ENCODE results near the gene MFAP4.

The MFAP4 gene, protein sequence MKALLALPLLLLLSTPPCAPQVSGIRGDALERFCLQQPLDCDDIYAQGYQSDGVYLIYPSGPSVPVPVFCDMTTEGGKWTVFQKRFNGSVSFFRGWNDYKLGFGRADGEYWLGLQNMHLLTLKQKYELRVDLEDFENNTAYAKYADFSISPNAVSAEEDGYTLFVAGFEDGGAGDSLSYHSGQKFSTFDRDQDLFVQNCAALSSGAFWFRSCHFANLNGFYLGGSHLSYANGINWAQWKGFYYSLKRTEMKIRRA

GRCh38 chr17:19386974-19387920 lies at the start of gene MFAP4:
Gene MFAP4, minus strand, starts transcription at chr17:19387190. Its CDS starts 35 bp downstream, at chr17:19387155.
- DNase-seq (ENCODE audit: low spot score): no peak

DNA sequence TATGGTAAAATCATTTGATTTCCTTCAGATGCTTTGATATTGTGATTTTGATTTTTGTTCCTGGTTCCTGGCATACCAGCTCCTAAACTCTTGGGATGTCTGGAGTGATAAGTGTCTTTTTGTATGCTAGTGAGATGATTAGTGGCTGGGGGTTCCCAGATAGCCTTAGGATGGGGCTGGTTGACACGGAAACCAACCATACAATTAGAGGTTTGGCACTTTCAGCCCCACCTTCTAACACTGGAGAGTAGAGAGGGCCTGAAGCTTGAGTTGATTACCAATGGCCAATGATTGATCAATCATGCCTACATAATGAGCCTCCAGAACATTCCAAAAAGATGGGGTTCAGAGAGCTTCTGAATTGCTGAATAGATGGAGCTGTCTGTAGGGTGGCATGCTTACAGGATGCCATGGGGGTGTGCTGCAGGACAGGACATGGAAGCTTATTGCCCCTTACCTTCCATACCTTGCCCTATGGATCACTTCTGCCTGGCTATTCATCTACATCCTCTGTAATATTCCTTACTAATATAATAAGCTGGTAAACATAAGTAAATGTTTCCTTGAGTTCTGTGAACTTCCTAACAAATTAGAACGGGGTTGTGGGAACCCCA lies 46.8 kb upstream of the MFAP4 start:
- DNase-seq (ENCODE audit: low spot score): no peak

- no peak for DNase-seq (ENCODE audit: low spot score)
Observed at GRCh38 chr17:19433255-19433654, 46.3 kb upstream of the MFAP4 start.

DNA sequence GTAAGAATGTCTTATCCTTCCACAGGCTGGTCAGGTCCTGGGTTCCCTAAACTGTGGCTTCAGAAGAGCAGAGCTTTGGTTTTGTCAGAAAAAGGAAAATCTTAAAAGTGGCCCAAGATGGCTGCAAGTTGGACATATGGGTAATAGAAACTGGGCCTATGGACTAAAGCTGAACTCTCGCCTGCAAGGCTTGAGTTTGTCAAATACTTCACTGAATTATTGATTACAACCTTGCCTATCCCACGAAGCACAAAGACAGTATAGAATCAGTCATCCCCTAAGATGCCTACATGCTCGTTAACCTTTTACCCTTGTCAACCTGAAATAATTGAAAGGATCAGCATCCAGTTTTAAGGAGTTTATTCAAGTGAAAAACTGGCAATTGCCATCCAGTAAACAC lies 44.7 kb upstream of the MFAP4 start:
- DNase-seq (ENCODE audit: low spot score): no peak

DNA sequence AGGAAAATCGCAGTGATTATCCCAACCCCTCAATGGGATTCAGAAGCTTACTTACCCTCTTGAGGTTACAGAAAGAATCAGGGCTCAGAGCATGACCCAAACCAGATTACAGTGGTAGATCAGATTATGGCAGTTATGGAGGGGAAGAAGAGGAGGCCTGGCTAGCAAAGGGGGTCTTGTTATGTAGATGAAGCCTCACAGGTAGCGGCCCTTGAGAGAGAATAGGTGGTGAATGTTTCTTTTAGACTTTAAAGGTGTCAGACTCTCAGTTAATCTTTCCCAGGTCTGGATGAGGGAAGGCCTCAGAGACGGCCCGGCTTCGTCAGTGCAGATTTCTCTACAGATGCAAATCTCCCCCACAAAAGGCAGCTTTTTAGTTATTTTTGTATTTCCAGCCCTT lies 39.6 kb upstream of the MFAP4 start:
- DNase-seq (ENCODE audit: low spot score): no peak

DNA sequence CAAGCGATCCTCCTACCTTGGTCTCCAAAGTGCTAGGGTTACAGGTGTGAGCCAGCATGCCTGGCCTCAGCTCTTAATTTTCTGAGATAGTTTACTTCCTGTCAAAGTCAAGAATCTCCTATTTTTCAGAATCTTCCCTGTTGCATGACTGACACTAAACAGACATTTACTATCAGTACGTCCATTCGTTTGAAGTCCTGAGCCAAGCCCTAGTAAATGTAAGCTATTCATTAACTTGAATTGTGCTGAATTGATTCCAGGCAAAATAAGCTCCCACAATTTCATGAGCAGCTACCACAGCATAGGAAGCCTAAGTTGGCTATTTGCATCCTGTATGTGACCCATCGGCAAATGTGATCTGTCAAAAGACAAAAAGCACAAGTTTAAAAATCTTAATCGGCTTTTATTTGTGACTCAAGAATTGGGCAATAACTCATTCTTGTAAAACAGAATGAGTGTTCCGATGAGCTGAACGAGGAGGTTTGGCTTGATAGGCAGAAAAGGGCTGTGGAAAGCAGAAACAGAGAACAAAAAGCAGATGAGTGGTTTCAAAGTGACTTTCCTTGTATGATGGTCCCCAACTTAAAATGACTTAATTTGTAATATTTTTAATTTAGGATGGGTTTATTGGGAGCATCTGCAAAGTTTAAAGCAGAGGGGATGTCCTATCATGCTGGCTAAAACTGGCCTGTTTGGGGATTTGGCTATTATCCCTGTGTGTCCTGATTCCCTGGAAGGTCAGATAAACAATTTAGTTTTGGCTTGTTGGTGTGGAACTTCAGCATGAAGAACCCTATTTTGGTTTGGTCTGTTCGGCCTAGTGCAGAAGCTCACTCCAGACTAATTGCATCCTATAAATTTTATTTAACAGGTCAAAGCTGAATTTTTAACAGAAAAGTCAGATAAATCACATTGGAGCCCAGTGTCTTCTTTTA lies 38.2 kb upstream of the MFAP4 start:
- DNase-seq (ENCODE audit: low spot score): no peak

- no peak for DNase-seq (ENCODE audit: low spot score)
Observed at GRCh38 chr17:19421926-19422325, 34.9 kb upstream of the MFAP4 start.

GRCh38 chr17:19421219-19421618 lies 34.2 kb upstream of the MFAP4 start:
- DNase-seq (ENCODE audit: low spot score): no peak

- peak; percentile 66 for DNase-seq (ENCODE audit: low spot score)
Observed at GRCh38 chr17:19418251-19418992, 31.4 kb upstream of the MFAP4 start.

DNA sequence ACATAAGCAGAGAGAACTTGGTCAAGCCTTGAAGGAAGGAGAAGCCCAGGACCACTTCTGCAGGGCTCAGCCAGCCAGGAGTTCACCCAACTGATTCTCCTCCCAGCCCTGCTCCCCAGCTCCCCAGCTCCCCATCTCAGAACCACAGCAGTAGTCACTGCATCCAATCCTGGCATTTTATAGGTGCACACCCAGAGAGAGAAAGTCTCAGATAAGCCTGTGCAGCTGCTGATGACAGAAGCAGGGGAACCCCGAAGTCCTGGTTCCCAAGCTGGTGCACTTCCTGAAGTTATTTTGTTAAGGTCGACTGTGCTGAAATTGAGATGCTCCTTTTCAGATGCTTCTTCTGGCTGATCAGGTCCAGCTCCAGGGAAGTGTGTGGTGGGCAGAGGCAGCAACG lies 30.6 kb upstream of the MFAP4 start:
- DNase-seq (ENCODE audit: low spot score): no peak

DNA sequence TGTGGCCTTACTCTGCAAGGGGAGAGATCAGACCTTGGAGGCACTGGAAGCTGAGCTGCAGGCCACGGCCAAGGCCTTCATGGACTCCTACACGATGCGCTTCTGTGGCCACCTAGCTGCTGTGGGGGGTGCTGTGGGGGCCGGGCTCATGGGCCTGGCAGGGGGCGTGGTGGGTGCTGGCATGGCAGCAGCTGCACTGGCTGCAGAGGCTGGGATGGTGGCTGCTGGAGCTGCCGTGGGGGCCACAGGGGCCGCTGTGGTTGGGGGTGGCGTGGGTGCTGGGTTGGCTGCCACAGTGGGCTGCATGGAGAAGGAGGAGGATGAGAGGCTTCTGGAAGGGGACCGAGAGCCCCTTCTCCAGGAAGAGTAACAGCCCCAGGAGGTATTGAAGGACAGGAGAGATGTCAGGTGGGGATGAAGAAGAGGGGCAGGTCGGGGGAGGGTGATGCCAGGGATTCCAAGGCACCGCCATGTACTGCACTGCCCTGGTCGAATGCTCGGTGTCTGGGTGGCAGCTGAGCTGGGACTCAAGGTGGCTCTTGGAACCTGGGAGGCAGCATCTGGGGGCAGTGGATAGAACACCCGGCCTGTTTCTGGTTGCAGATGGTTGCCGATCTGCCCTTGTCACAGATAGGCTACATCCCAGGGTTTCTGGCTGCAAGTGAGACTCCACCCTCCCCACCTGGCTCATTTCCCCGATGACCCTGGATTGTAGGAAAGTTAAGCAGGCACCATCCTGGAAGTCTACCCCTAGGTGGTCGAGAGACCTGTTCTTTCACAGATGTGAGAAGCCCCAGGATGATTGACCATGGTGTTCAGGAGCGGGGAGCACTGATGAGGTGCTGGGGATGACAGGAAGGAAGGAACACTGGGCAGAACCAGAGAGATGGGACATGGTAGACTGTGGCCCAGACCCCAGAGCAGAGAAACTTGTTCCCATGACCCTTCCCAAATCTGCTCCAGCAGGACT lies 29.1 kb upstream of the MFAP4 start:
- DNase-seq (ENCODE audit: low spot score): no peak

GRCh38 chr17:19415311-19415710 lies 28.3 kb upstream of the MFAP4 start:
- no peak for DNase-seq (ENCODE audit: low spot score)

GRCh38 chr17:19414396-19415280 lies 27.6 kb upstream of the MFAP4 start:
- DNase-seq (ENCODE audit: low spot score): no peak

DNA sequence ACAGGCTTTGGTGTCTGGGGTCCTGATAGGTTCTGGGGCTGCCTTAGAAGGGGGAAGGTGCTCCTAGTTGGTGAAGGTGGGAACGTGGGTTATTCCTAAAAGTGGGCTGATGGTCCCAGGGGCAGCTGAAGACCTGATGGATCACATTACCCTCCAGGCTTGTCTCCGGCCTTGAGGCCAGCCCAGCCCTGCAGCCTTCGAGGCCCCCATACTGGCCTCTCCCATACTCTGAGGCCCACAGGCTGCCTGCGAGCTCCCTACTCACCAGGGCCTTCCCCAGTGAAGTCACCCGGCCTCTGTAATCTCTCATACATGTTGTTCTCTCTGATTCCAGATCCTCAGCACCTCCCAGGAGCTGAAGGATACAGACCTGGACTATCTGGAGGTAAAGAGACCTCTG lies 26.8 kb upstream of the MFAP4 start:
- no peak for DNase-seq (ENCODE audit: low spot score)

DNA sequence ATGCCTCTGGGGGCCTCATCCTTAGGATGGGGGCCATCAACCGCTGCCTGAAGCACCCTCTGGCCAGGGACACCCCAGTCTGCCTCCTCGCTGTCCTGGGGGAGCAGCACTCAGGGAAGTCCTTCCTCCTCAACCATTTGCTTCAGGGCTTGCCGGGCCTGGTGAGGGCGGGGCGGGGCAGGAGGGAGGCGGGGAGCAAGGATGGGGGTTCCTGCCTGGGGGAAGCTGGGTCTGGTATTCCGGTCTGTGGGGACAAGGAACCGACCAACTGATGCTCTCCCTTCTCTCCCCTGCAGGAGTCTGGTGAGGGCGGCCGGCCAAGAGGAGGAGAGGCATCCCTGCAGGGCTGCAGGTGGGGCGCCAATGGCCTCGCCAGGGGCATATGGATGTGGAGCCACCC lies 26.0 kb upstream of the MFAP4 start:
- no peak for DNase-seq (ENCODE audit: low spot score)

DNA sequence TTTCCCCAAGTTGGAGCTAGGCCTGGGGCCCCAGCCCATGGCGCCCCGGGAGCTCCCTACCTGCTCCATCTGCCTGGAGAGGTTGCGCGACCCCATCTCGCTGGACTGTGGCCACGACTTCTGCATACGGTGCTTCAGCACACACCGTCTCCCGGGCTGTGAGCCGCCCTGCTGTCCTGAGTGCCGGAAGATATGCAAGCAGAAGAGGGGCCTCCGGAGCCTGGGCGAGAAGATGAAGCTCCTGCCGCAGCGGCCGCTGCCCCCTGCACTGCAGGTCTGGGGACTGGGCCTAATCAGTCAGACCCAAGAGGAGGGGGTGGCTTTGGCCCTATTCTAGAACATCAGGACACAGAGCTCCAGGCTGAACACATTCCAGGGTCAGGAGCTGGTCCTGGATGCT lies 25.5 kb upstream of the MFAP4 start:
- DNase-seq (ENCODE audit: low spot score): no peak

DNA sequence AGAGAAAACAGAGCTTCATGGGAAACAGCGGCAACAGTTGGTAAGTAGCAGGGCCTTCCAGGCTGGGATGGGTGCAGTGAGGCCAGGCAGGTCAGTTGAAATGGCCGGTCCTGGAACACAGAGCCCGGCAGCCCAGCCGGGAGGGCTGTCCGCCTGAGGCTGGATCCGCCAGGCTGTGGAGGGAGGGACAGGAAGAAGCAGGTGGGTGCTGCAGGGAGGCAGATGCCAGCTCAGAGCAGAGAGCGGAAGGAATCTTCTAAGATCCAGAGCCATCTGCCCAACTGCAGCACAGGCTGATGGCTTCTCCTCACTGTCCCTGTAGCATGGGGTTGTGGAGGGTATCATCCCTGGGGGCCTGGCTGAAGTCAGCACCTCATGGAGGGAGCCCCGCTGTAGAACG lies 24.6 kb upstream of the MFAP4 start:
- DNase-seq (ENCODE audit: low spot score): no peak

DNA sequence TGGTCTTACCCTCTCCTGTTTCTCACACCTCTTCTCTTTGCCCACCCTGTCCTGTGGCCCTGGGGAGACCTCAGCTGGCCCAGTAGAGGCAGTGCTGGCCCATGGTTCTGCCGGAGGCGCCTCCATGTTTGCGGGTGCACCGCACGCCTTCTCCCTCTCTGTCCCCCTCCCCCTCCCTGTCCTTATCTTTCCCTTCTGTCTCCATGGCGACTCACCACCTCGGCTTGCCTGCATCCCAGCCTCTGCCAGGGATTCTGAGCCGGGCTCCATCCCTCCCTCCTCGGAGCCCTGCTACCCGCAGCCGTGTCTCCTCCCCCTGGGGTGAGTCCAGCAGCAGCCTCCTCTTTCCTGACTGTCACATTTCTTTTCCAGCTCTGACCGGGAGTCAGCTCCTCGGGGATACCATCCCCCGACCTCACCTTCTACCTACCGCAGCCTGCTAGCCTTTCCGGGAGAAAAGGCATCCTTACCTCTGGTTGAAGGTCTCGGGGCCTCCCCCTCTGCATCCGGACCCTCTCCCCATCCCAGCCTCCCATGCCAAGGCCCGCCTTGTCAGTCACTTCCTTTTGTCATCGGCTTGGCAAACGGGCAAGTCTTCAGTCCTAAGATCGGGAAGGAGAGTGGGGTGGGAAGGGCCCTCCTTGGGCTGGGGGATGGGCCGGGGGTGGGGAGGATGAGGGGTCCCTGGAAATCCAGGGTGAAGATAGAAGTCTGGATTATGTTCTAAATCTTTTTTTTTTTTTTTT lies 24.1 kb upstream of the MFAP4 start, which contains the start of gene RNF112:
RNF112 (plus strand) TSS at position 358 of the 746 bp plus-strand sequence; CDS start at position 535, 177 bp downstream.
- no peak for DNase-seq (ENCODE audit: low spot score)

Data from kidney capillary endothelial cell (primary cell).